Stimulated activated CD4-positive, alpha-beta T cell treated with anti-CD3 and anti-CD28 coated beads, Interleukin-4, amount 100 ng/mL, for 1 hour (primary cell): ENCODE data around the gene ASCL2.

ENCODE experiments used
- DNase-seq: peaks from one replicate; pipeline ENCODE4 v3.0.0-alpha.2; 2020

Gene ASCL2

DNA sequence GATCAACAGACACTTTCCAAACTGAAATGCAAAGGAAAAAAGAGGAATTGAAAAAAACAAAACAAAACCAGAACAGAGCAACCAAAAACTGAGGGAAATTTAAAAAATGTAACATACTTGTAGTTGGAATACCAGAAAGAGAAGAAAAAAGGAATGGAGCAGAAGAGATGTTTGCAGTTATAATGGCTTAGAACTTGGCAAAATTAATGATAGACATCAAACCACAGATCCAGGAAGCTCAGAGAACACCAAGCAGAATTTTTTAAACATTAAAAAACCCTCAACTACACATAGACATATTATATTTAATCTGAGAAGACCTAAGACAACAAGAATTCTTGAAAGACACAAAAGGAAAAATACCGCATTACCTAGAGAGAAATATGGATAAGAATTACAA lies 46.1 kb downstream of the ASCL2 start:
- DNase-seq: no peak

DNA sequence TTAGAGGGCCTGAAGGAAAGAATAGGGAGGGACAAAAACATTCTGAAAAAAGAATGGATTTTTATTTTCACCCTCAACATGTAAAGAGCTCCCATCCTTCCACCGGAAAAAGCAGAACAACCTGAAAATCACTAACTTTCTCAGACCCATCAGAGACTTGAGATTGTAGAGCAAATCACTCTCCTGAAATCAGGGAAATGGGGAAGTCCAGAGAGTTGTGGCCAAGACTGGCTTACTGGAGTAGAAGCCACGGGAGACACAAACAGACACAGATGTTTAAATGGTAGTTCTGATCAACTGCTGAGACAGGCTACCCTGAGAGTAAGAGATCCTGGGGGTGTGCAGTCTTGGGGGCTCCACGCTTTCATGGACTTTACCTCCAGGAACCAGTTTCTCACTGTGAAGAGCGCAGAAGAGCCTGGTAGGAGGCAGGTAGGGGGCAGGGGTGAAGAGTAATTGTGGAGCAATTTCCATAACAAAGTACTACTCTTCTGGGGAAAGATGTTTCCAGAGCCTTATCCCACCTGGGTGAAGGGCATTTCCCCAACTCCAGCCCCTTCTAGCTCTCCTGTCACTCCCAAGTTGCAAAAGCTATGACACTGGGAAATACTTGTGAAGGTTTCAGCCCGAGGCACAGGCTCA lies 47.1 kb downstream of the ASCL2 start:
- no peak for DNase-seq

DNA sequence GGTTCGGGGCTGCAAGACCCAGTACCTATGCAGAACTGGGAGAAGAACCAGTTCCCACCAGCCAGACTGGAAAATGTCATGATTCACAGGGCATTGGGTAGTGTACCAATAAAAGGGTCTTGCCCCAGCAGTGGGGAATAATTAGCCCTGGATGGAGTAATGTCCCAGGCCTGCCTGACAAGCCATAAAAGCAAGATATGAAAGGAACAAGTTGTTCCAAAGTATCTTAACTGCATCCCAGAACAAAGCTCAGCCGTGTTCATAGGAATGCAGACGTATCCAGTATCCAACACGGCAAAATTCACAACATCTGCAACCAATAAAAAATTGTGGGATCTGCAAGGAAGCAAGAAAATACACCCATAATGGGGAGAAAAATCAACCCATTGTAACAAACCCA lies 47.9 kb downstream of the ASCL2 start:
- DNase-seq: no peak

DNA sequence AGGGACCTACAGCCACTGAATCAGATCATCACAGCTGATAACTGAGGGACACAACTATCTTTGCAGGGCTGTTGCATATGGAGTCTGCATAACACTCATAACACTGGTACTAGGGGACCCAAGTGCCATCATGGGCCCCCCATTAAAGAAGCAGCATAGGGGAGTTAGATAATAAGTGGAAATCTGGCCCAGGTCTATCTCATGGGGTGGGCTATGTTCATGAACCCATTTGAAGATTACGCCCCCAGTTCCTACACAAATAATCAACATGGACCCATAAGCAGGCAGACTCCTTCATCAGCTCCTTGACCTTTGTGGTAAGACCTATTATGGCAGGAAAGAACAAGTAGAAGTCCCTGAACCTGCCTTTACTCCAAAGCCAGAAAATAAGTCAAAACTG lies 48.8 kb downstream of the ASCL2 start:
- no peak for DNase-seq

DNA sequence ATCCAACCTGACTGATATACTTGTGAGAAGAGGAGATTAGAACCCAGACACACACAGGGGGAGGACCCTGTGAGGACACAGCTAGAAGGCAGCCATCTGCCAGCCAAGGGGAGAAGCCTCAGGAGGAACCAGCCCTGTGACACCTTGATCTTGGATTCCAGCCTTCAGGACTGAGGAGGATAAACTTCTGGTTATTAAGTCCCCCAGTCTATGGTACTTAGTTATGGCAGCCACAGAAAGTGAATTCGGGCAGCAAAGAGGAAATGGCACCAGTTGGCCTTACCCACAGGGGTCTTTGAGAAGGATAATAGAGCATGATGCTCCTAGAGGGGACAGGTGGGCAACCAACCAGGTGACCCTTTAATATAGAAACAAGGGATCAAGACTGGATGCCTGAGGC lies 49.4 kb downstream of the ASCL2 start:
- DNase-seq: no peak

DNA sequence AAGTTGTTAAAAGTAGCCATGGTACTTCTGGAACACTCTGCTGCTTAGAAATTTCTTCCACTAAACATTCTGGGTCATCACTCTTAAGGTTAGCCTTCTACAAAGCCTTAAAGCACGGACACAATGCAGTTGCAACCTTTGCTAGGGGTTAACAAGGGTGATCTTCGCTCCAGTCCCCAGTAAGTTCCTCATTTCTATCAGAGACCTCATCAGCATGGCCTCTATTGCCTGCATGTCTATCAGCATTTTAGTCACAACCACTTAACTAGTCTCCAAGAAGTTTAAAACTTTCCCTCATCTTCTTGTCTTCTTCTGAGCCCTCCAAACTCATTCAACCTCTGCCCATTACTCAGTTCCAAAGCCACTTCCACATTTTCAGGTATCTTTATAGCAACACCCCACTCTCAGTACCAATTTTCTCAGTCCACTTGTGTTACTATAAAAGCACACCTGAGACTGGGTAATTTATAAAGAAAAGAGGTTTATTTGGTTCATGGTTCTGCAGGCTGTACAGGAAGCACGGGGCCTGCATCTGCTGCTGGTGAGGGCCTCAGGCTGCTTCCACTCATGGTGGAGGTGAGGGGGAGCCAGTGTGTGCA lies 50.1 kb downstream of the ASCL2 start:
- DNase-seq: no peak

DNA sequence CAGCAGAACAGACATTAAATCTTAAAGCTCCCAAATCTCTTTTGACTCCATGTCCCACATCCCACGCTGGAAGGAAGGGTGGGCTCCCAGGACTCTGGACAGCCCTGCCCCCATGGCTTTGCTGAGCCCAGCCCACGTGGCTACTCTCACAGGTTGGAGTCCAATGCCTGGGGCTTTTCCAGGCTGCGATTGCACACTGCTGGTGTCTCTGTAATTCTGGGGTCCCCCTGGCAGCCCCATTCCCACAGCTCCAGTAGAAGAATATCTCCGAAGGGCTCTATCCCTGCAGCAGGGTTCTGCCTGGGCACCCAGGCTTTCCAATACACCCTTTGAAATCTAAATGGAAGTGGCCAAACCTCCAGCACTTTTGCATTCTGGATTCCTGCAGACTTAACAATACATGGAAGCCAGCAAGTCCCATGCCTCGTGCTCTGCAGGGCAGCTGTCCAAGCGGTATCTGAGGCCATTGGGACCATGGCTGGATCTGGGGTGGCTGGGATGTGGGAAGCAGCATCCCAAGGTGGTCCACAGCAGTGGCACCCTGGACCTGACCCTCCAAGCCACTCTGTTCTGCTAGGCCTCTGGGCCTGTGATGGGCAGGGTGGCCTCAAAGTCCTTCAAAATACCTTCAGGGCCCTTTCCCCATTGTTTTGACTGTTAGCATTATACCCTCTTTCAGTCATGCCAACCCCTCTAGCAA lies 50.9 kb downstream of the ASCL2 start:
- DNase-seq: no peak
